IMR-90 (cell line): ENCODE results near the gene SEBOX. TPM values are rescaled to one million over a fixed set of nuclear protein-coding genes. Genes with fewer than 3 reads are reported as not detected.

Experiments used
- ATAC-seq: fragments of 200-7000 bp; cut with Tn5 transposase; 2 replicates; pipeline ENCODE4 v1.9.1; 2020; ENCODE audit warnings: low read depth, mild to moderate bottlenecking, moderate library complexity
- BruUV-seq: library from RNA; stranded (reverse); fragments of 400-500 nt; replicated peaks from 2 replicates; lab custom pipeline; 2021; lab: Mats Ljungman, UMichigan
- CTCF ChIA-PET: fragments of 300-600 bp; formaldehyde crosslinking; extraction: SDS; loops from one replicate; lab custom pipeline; 2021; ENCODE audit warnings: antibody characterized with exemption; lab: Yijun Ruan, JAX
- POLR2A ChIA-PET: fragments of 300-600 bp; sonication (Branson Sonifier 250); formaldehyde crosslinking; loops from one replicate; lab custom pipeline; 2022; ENCODE audit warnings: antibody characterized with exemption; ENCODE audit not compliant: unreplicated experiment; lab: Charles Lee
- DNase-seq: peaks from one replicate; pipeline ENCODE4 v3.0.0; 2013
- H2AFZ ChIP-seq: replicated peaks from 2 replicates; pipeline ENCODE3; 2013; ENCODE audit warnings: low read length, mild to moderate bottlenecking; ENCODE audit not compliant: poor library complexity
- H2AK5ac ChIP-seq: 2 replicates; pipeline ENCODE4 v1.6.1; 2013; ENCODE audit warnings: low read depth, low read length, inconsistent platforms
- H2AK9ac ChIP-seq: replicated peaks from 2 replicates; pipeline ENCODE3; 2013; ENCODE audit warnings: mild to moderate bottlenecking, low read depth, low read length, moderate library complexity; ENCODE audit not compliant: poor library complexity
- H2BK120ac ChIP-seq: 2 replicates; pipeline ENCODE4 v1.6.1; 2013; ENCODE audit warnings: low read depth, low read length, inconsistent platforms
- H2BK15ac ChIP-seq: 3 replicates; pipeline ENCODE4 v1.6.1; 2013; ENCODE audit warnings: low read depth, low read length, inconsistent platforms
- H2BK20ac ChIP-seq: 2 replicates; pipeline ENCODE4 v1.6.1; 2013; ENCODE audit warnings: low read depth, mild to moderate bottlenecking, inconsistent platforms, low read length, moderate library complexity
- H2BK5ac ChIP-seq: 2 replicates; pipeline ENCODE4 v1.6.1; 2013; ENCODE audit warnings: mild to moderate bottlenecking, low read depth, low read length, inconsistent platforms; ENCODE audit not compliant: poor library complexity, severe bottlenecking
- H3K14ac ChIP-seq: replicated peaks from 2 replicates; pipeline ENCODE4 v1.6.1; 2013; ENCODE audit warnings: low read depth, low read length, inconsistent platforms
- H3K18ac ChIP-seq: 2 replicates; pipeline ENCODE4 v1.6.1; 2013; ENCODE audit warnings: low read depth, low read length, control low read depth
- H3K23ac ChIP-seq: 2 replicates; pipeline ENCODE4 v1.6.1; 2013; ENCODE audit warnings: low read depth, low read length, inconsistent platforms
- H3K27ac ChIP-seq: 2 replicates; pipeline ENCODE4 v1.5.1; 2013; ENCODE audit warnings: mild to moderate bottlenecking, control low read depth, low read length; ENCODE audit not compliant: insufficient read depth
- H3K27me3 ChIP-seq: 2 replicates; pipeline ENCODE4 v1.6.1; 2013; ENCODE audit warnings: low read length; ENCODE audit not compliant: control insufficient read depth, insufficient read depth
- H3K36me3 ChIP-seq: 2 replicates; pipeline ENCODE4 v1.6.1; 2013; ENCODE audit warnings: low read length, mixed read lengths; ENCODE audit not compliant: control insufficient read depth, insufficient read depth
- H3K4ac ChIP-seq: 2 replicates; pipeline ENCODE4 v1.6.1; 2013; ENCODE audit warnings: low read depth, low read length, inconsistent platforms
- H3K4me1 ChIP-seq: 2 replicates; pipeline ENCODE4 v1.6.1; 2013; ENCODE audit warnings: low read length, mixed read lengths; ENCODE audit not compliant: control insufficient read depth, insufficient read depth
- H3K4me2 ChIP-seq: 2 replicates; pipeline ENCODE4 v1.6.1; 2013; ENCODE audit warnings: low read depth, mild to moderate bottlenecking, control low read depth, low read length, moderate library complexity
- H3K4me3 ChIP-seq: 2 replicates; pipeline ENCODE4 v1.5.1; 2013; ENCODE audit warnings: low read depth, mild to moderate bottlenecking, control low read depth, low read length, moderate library complexity; ENCODE audit not compliant: insufficient read depth
- H3K56ac ChIP-seq: 2 replicates; pipeline ENCODE4 v1.6.1; 2013; ENCODE audit warnings: low read length, inconsistent platforms; ENCODE audit not compliant: insufficient read depth; ENCODE audit errors: extremely low read depth
- H3K79me1 ChIP-seq, 2 experiments: 2 replicates each; pipeline ENCODE4 v1.6.1; 2013; ENCODE audit warnings: low read length in 2 of 2, inconsistent platforms in 1 of 2, low read depth in 1 of 2
- H3K9ac ChIP-seq: 2 replicates; pipeline ENCODE4 v1.6.1; 2013; ENCODE audit warnings: low read depth, low read length, control low read depth
- H3K9me1 ChIP-seq: 2 replicates; pipeline ENCODE4 v1.6.1; 2013; ENCODE audit warnings: low read length, inconsistent platforms; ENCODE audit not compliant: insufficient read depth
- H3K9me3 ChIP-seq: 2 replicates; pipeline ENCODE4 v1.6.1; 2013; ENCODE audit warnings: low read length; ENCODE audit not compliant: control insufficient read depth, insufficient read depth
- H4K20me1 ChIP-seq: 2 replicates; pipeline ENCODE4 v1.6.1; 2013; ENCODE audit warnings: low read length, inconsistent platforms; ENCODE audit not compliant: insufficient read depth
- H4K5ac ChIP-seq: 2 replicates; pipeline ENCODE4 v1.6.1; 2013; ENCODE audit warnings: mild to moderate bottlenecking, low read depth, low read length, control low read depth
- H4K8ac ChIP-seq, 2 experiments: 2 replicates each; pipeline ENCODE4 v1.6.1; 2013; ENCODE audit warnings: low read depth in 2 of 2, low read length in 2 of 2, control low read depth in 1 of 2, inconsistent platforms in 1 of 2
- H4K91ac ChIP-seq: 2 replicates; pipeline ENCODE4 v1.6.1; 2013; ENCODE audit warnings: low read depth, low read length, inconsistent platforms; ENCODE audit not compliant: insufficient read depth
- BHLHE40 ChIP-seq: fragments of 150-350 bp; IDR thresholded peaks from 2 replicates; pipeline ENCODE4 v1.6.1; 2016; ENCODE audit warnings: mild to moderate bottlenecking, low read depth, low read length
- CEBPB ChIP-seq: IDR thresholded peaks from 2 replicates; pipeline ENCODE4 v1.6.1; 2012; ENCODE audit warnings: low read depth, low read length, improper control_type of control experiment
- CHD1 ChIP-seq: IDR thresholded peaks from 2 replicates; pipeline ENCODE4 v1.6.1; 2012; ENCODE audit warnings: low read depth, low read length, improper control_type of control experiment
- FOS ChIP-seq: fragments of 150-350 bp; IDR thresholded peaks from 2 replicates; pipeline ENCODE4 v1.6.1; 2016; ENCODE audit warnings: low read depth, low read length
- MAFK ChIP-seq: IDR thresholded peaks from 2 replicates; pipeline ENCODE4 v1.6.1; 2012; ENCODE audit warnings: low read depth, low read length, improper control_type of control experiment
- MAZ ChIP-seq: IDR thresholded peaks from 2 replicates; pipeline ENCODE4 v1.6.1; 2012; ENCODE audit warnings: low read depth, mild to moderate bottlenecking, low read length, improper control_type of control experiment, moderate library complexity, borderline replicate concordance
- MXI1 ChIP-seq: IDR thresholded peaks from 2 replicates; pipeline ENCODE4 v1.6.1; 2012; ENCODE audit warnings: low read depth, mild to moderate bottlenecking, low read length, moderate library complexity, borderline replicate concordance
- NFE2L2 ChIP-seq: fragments of 150-350 bp; IDR thresholded peaks from 2 replicates; pipeline ENCODE4 v1.6.1; 2016; ENCODE audit warnings: low read depth, mild to moderate bottlenecking, low read length
- RAD21 ChIP-seq: IDR thresholded peaks from 2 replicates; pipeline ENCODE4 v1.6.1; 2012; ENCODE audit warnings: low read length, improper control_type of control experiment
- RCOR1 ChIP-seq: IDR thresholded peaks from 2 replicates; pipeline ENCODE4 v1.6.1; 2012; ENCODE audit warnings: mild to moderate bottlenecking, low read length, improper control_type of control experiment; ENCODE audit not compliant: insufficient replicate concordance
- RFX5 ChIP-seq: IDR thresholded peaks from 2 replicates; pipeline ENCODE4 v1.8.0; 2012; ENCODE audit warnings: low read depth, mild to moderate bottlenecking, low read length, moderate library complexity
- SMC3 ChIP-seq: fragments of 150-350 bp; IDR thresholded peaks from 2 replicates; pipeline ENCODE4 v1.6.1; 2016; ENCODE audit warnings: low read depth, mild to moderate bottlenecking, antibody characterized with exemption, low read length, moderate library complexity
- WGBS, 2 experiments: methylation state at CpG; one replicate each; pipeline versions ENCODE4 v1.1.5 to v1.1.7; 2013; ENCODE audit warnings: missing lambda C conversion rate in 2 of 2; ENCODE audit not compliant: insufficient read length in 1 of 2; ENCODE audit errors: extremely low coverage in 2 of 2; 5-methylcytosine and 5-hydroxymethylcytosine counted together
- dilution Hi-C: fragments of 300-500 bp; cut with HindIII; formaldehyde crosslinking; loops from one replicate; pipeline ENCODE4 v1.14.3; 2018; ENCODE audit warnings: low sequenced_read_pairs; ENCODE audit not compliant: unreplicated experiment
- in situ Hi-C: fragments of 300-500 bp; cut with MboI; formaldehyde crosslinking; loops from 3 replicates; pipeline ENCODE4 v1.14.3; 2019; ENCODE audit warnings: low sequenced_read_pairs, inconsistent platforms, mixed read lengths
- intact Hi-C: fragments of 100-400 bp; cut with micrococcal nuclease; formaldehyde crosslinking; loops from 2 replicates; pipeline ENCODE4 v1.10.0; 2022
- polyA plus RNA-seq, 3 experiments: library from polyadenylated mRNA; depleted of rRNA; stranded (reverse); fragments of >200 nt; gene quantifications; 2 replicates each; pipeline ENCODE4 v1.2.3, GENCODE V29; 2012; ENCODE audit warnings: low replicate concordance in 1 of 3
- total RNA-seq: library from RNA; depleted of rRNA; stranded (reverse); fragments of >200 nt; gene quantifications from 2 replicates; pipeline ENCODE4 v1.2.3, GENCODE V29; 2012
- TF ChIP-seq, protein P1 (sequence below): fragments of 150-350 bp; IDR thresholded peaks from 2 replicates; pipeline ENCODE4 v1.6.1; 2017; ENCODE audit warnings: mild to moderate bottlenecking, antibody characterized with exemption, low read length, low read depth
- TF ChIP-seq, protein P2 (sequence below): conservative IDR thresholded peaks from 2 replicates; pipeline ENCODE4 v1.5.1; 2012; ENCODE audit warnings: mild to moderate bottlenecking, low read depth, low read length, improper control_type of control experiment
- TF ChIP-seq, protein P3 (sequence below): fragments of 150-350 bp; IDR thresholded peaks from 2 replicates; pipeline ENCODE4 v1.6.1; 2016; ENCODE audit warnings: low read depth, mild to moderate bottlenecking, low read length, moderate library complexity, borderline replicate concordance

SEBOX gene
- total and polyA plus RNA-seq, 2 of the 4 experiments (the other 2 are of a cell fraction) = not detected

DNA sequence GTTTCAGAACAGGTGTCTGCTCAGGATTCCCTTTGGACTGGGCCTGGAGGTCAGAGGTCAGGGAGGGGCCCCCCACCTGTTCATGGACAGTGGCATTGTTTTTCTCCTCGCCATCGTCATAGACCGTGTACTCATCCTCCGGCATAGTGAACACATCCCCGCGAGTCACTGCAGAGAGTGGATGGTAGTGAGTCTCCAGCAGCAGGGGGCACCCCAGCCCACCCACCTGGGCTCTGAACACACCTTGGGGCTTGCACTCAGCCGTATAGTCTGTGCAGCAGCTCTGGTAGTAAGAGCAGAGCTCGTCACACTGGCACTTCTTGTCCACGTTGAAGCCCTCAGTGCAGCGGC lies 4.7 kb upstream of the SEBOX start:
- H4K5ac ChIP-seq = no peak overlapping the region; the same call in 1 of the 2 replicates
- H2BK15ac ChIP-seq = peak overlapping the region; percentile 23; the same call in 1 of the 3 replicates
- ATAC-seq (no peak), DNase-seq (no peak)
- H3K18ac ChIP-seq = no peak overlapping the region; the same call in 1 of the 2 replicates
- H2AK9ac ChIP-seq = peak overlapping the region; percentile 65
- H3K9me1 ChIP-seq = peaks cover 31% of the 10 kb centered on the region
- H3K23ac ChIP-seq = no peak overlapping the region
- intact Hi-C loops = no loop called here
- H3K4me2 ChIP-seq = no peak overlapping the region
- 35% methylated on average over 2 of the region's 10 CpGs; no CpG with 5 or more reads in 1 of the 2 experiments for WGBS, 2 experiments
- H3K4me3 ChIP-seq = no peak overlapping the region
- peak overlapping the region; percentile 70 for H2AFZ ChIP-seq
- H3K9me3 ChIP-seq = no peaks in the 10 kb centered on the region
- H3K79me1 ChIP-seq = peaks cover 5 to 24% of the 10 kb centered on the region in 2 experiments; a peak in 3 of 4 replicates
- peaks cover 1% of the 10 kb centered on the region; the same call in 1 of the 2 replicates for H3K36me3 ChIP-seq
- in situ Hi-C loops = no loop called here
- H3K27me3 ChIP-seq = no peaks in the 10 kb centered on the region
- peak overlapping the region; percentile 62; the same call in 1 of the 2 replicates for H2BK120ac ChIP-seq
- H4K8ac ChIP-seq = peak overlapping the region in 1 of 2 experiments; percentile 25; a peak in 1 of 4 replicates
- peak overlapping the region; percentile 51 for H2BK5ac ChIP-seq
- dilution Hi-C loops = no loop called here
- H4K91ac ChIP-seq = peak overlapping the region; percentile 75
- 0 out of 2 replicates have a peak overlapping the region, but pooled peaks have one; percentile 9 for H2BK20ac ChIP-seq
- H2AK5ac ChIP-seq = peak overlapping the region; percentile 86
- CTCF ChIA-PET = interaction anchor here (1.3 kb wide), 1 partner anchor 13 kb away, joined by 6 read pairs; the partner anchor contains the start of gene POLDIP2
- H3K4ac ChIP-seq = peak overlapping the region; percentile 70; the same call in 1 of the 2 replicates
- H4K20me1 ChIP-seq = peaks cover 25% of the 10 kb centered on the region
- 0 out of 2 replicates have a peak overlapping the region, but pooled peaks have one; percentile 62 for H3K14ac ChIP-seq
- peaks cover 14% of the 10 kb centered on the region; the same call in 1 of the 2 replicates for H3K4me1 ChIP-seq
- H3K9ac ChIP-seq = peak overlapping the region; percentile 47; the same call in 1 of the 2 replicates
- POLR2A ChIA-PET = interaction anchor here (0.6 to 0.8 kb wide), 2 partner anchors 12 to 318 kb away, joined by 3 to 4 read pairs; partner anchors contain the start of gene POLDIP2
- H3K27ac ChIP-seq = peak overlapping the region; percentile 93
- no peak overlapping the region for H3K56ac ChIP-seq
- no TSS peak for BruUV-seq
- TF ChIP-seq RAD21 (no peak), SMC3 (no peak), NFE2L2 (no peak), CHD1 (no peak), CEBPB (no peak), FOS (no peak), BHLHE40 (no peak), MAZ (no peak), RCOR1 (no peak), MAFK (no peak), RFX5 (no peak), MXI1 (no peak)
- TF ChIP-seq, protein P1, sequence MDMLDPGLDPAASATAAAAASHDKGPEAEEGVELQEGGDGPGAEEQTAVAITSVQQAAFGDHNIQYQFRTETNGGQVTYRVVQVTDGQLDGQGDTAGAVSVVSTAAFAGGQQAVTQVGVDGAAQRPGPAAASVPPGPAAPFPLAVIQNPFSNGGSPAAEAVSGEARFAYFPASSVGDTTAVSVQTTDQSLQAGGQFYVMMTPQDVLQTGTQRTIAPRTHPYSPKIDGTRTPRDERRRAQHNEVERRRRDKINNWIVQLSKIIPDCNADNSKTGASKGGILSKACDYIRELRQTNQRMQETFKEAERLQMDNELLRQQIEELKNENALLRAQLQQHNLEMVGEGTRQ = no peak
- TF ChIP-seq, protein P2, sequence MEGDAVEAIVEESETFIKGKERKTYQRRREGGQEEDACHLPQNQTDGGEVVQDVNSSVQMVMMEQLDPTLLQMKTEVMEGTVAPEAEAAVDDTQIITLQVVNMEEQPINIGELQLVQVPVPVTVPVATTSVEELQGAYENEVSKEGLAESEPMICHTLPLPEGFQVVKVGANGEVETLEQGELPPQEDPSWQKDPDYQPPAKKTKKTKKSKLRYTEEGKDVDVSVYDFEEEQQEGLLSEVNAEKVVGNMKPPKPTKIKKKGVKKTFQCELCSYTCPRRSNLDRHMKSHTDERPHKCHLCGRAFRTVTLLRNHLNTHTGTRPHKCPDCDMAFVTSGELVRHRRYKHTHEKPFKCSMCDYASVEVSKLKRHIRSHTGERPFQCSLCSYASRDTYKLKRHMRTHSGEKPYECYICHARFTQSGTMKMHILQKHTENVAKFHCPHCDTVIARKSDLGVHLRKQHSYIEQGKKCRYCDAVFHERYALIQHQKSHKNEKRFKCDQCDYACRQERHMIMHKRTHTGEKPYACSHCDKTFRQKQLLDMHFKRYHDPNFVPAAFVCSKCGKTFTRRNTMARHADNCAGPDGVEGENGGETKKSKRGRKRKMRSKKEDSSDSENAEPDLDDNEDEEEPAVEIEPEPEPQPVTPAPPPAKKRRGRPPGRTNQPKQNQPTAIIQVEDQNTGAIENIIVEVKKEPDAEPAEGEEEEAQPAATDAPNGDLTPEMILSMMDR = no peak
- TF ChIP-seq, protein P3, sequence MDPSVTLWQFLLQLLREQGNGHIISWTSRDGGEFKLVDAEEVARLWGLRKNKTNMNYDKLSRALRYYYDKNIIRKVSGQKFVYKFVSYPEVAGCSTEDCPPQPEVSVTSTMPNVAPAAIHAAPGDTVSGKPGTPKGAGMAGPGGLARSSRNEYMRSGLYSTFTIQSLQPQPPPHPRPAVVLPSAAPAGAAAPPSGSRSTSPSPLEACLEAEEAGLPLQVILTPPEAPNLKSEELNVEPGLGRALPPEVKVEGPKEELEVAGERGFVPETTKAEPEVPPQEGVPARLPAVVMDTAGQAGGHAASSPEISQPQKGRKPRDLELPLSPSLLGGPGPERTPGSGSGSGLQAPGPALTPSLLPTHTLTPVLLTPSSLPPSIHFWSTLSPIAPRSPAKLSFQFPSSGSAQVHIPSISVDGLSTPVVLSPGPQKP = no peak
